IMR-90 (cell line): ENCODE measurements around the gene CD72. TPM values are rescaled to one million over a fixed set of nuclear protein-coding genes. Genes with fewer than 3 reads are reported as not detected.

ENCODE experiments used
- ATAC-seq: fragments of 200-7000 bp; cut with Tn5 transposase; 2 replicates; pipeline ENCODE4 v1.9.1; 2020; ENCODE audit warnings: low read depth, mild to moderate bottlenecking, moderate library complexity
- BruUV-seq: library from RNA; stranded (reverse); fragments of 400-500 nt; replicated peaks from 2 replicates; lab custom pipeline; 2021; lab: Mats Ljungman, UMichigan
- CTCF ChIA-PET: fragments of 300-600 bp; formaldehyde crosslinking; extraction: SDS; loops from one replicate; lab custom pipeline; 2021; ENCODE audit warnings: antibody characterized with exemption; lab: Yijun Ruan, JAX
- POLR2A ChIA-PET: fragments of 300-600 bp; sonication (Branson Sonifier 250); formaldehyde crosslinking; loops from one replicate; lab custom pipeline; 2022; ENCODE audit warnings: antibody characterized with exemption; ENCODE audit not compliant: unreplicated experiment; lab: Charles Lee
- DNase-seq: peaks from one replicate; pipeline ENCODE4 v3.0.0; 2013
- H2AFZ ChIP-seq: replicated peaks from 2 replicates; pipeline ENCODE3; 2013; ENCODE audit warnings: low read length, mild to moderate bottlenecking; ENCODE audit not compliant: poor library complexity
- H2AK5ac ChIP-seq: 2 replicates; pipeline ENCODE4 v1.6.1; 2013; ENCODE audit warnings: low read depth, low read length, inconsistent platforms
- H2AK9ac ChIP-seq: replicated peaks from 2 replicates; pipeline ENCODE3; 2013; ENCODE audit warnings: mild to moderate bottlenecking, low read depth, low read length, moderate library complexity; ENCODE audit not compliant: poor library complexity
- H2BK120ac ChIP-seq: 2 replicates; pipeline ENCODE4 v1.6.1; 2013; ENCODE audit warnings: low read depth, low read length, inconsistent platforms
- H2BK15ac ChIP-seq: 3 replicates; pipeline ENCODE4 v1.6.1; 2013; ENCODE audit warnings: low read depth, low read length, inconsistent platforms
- H2BK20ac ChIP-seq: 2 replicates; pipeline ENCODE4 v1.6.1; 2013; ENCODE audit warnings: low read depth, mild to moderate bottlenecking, inconsistent platforms, low read length, moderate library complexity
- H2BK5ac ChIP-seq: 2 replicates; pipeline ENCODE4 v1.6.1; 2013; ENCODE audit warnings: mild to moderate bottlenecking, low read depth, low read length, inconsistent platforms; ENCODE audit not compliant: poor library complexity, severe bottlenecking
- H3K14ac ChIP-seq: replicated peaks from 2 replicates; pipeline ENCODE4 v1.6.1; 2013; ENCODE audit warnings: low read depth, low read length, inconsistent platforms
- H3K18ac ChIP-seq: 2 replicates; pipeline ENCODE4 v1.6.1; 2013; ENCODE audit warnings: low read depth, low read length, control low read depth
- H3K23ac ChIP-seq: 2 replicates; pipeline ENCODE4 v1.6.1; 2013; ENCODE audit warnings: low read depth, low read length, inconsistent platforms
- H3K27ac ChIP-seq: 2 replicates; pipeline ENCODE4 v1.5.1; 2013; ENCODE audit warnings: mild to moderate bottlenecking, control low read depth, low read length; ENCODE audit not compliant: insufficient read depth
- H3K27me3 ChIP-seq: 2 replicates; pipeline ENCODE4 v1.6.1; 2013; ENCODE audit warnings: low read length; ENCODE audit not compliant: control insufficient read depth, insufficient read depth
- H3K36me3 ChIP-seq: 2 replicates; pipeline ENCODE4 v1.6.1; 2013; ENCODE audit warnings: low read length, mixed read lengths; ENCODE audit not compliant: control insufficient read depth, insufficient read depth
- H3K4ac ChIP-seq: 2 replicates; pipeline ENCODE4 v1.6.1; 2013; ENCODE audit warnings: low read depth, low read length, inconsistent platforms
- H3K4me1 ChIP-seq: 2 replicates; pipeline ENCODE4 v1.6.1; 2013; ENCODE audit warnings: low read length, mixed read lengths; ENCODE audit not compliant: control insufficient read depth, insufficient read depth
- H3K4me2 ChIP-seq: 2 replicates; pipeline ENCODE4 v1.6.1; 2013; ENCODE audit warnings: low read depth, mild to moderate bottlenecking, control low read depth, low read length, moderate library complexity
- H3K4me3 ChIP-seq: 2 replicates; pipeline ENCODE4 v1.5.1; 2013; ENCODE audit warnings: low read depth, mild to moderate bottlenecking, control low read depth, low read length, moderate library complexity; ENCODE audit not compliant: insufficient read depth
- H3K56ac ChIP-seq: 2 replicates; pipeline ENCODE4 v1.6.1; 2013; ENCODE audit warnings: low read length, inconsistent platforms; ENCODE audit not compliant: insufficient read depth; ENCODE audit errors: extremely low read depth
- H3K79me1 ChIP-seq, 2 experiments: 2 replicates each; pipeline ENCODE4 v1.6.1; 2013; ENCODE audit warnings: low read length in 2 of 2, inconsistent platforms in 1 of 2, low read depth in 1 of 2
- H3K9ac ChIP-seq: 2 replicates; pipeline ENCODE4 v1.6.1; 2013; ENCODE audit warnings: low read depth, low read length, control low read depth
- H3K9me1 ChIP-seq: 2 replicates; pipeline ENCODE4 v1.6.1; 2013; ENCODE audit warnings: low read length, inconsistent platforms; ENCODE audit not compliant: insufficient read depth
- H3K9me3 ChIP-seq: 2 replicates; pipeline ENCODE4 v1.6.1; 2013; ENCODE audit warnings: low read length; ENCODE audit not compliant: control insufficient read depth, insufficient read depth
- H4K20me1 ChIP-seq: 2 replicates; pipeline ENCODE4 v1.6.1; 2013; ENCODE audit warnings: low read length, inconsistent platforms; ENCODE audit not compliant: insufficient read depth
- H4K5ac ChIP-seq: 2 replicates; pipeline ENCODE4 v1.6.1; 2013; ENCODE audit warnings: mild to moderate bottlenecking, low read depth, low read length, control low read depth
- H4K8ac ChIP-seq, 2 experiments: 2 replicates each; pipeline ENCODE4 v1.6.1; 2013; ENCODE audit warnings: low read depth in 2 of 2, low read length in 2 of 2, control low read depth in 1 of 2, inconsistent platforms in 1 of 2
- H4K91ac ChIP-seq: 2 replicates; pipeline ENCODE4 v1.6.1; 2013; ENCODE audit warnings: low read depth, low read length, inconsistent platforms; ENCODE audit not compliant: insufficient read depth
- BHLHE40 ChIP-seq: fragments of 150-350 bp; IDR thresholded peaks from 2 replicates; pipeline ENCODE4 v1.6.1; 2016; ENCODE audit warnings: mild to moderate bottlenecking, low read depth, low read length
- CEBPB ChIP-seq: IDR thresholded peaks from 2 replicates; pipeline ENCODE4 v1.6.1; 2012; ENCODE audit warnings: low read depth, low read length, improper control_type of control experiment
- CHD1 ChIP-seq: IDR thresholded peaks from 2 replicates; pipeline ENCODE4 v1.6.1; 2012; ENCODE audit warnings: low read depth, low read length, improper control_type of control experiment
- MAFK ChIP-seq: IDR thresholded peaks from 2 replicates; pipeline ENCODE4 v1.6.1; 2012; ENCODE audit warnings: low read depth, low read length, improper control_type of control experiment
- MAZ ChIP-seq: IDR thresholded peaks from 2 replicates; pipeline ENCODE4 v1.6.1; 2012; ENCODE audit warnings: low read depth, mild to moderate bottlenecking, low read length, improper control_type of control experiment, moderate library complexity, borderline replicate concordance
- POLR2A ChIP-seq: IDR thresholded peaks from 2 replicates; pipeline ENCODE4 v1.6.1; 2012; ENCODE audit warnings: mild to moderate bottlenecking, low read depth, low read length
- WGBS, 2 experiments: methylation state at CpG; one replicate each; pipeline versions ENCODE4 v1.1.5 to v1.1.7; 2013; ENCODE audit warnings: missing lambda C conversion rate in 2 of 2; ENCODE audit not compliant: insufficient read length in 1 of 2; ENCODE audit errors: extremely low coverage in 2 of 2; 5-methylcytosine and 5-hydroxymethylcytosine counted together
- dilution Hi-C: fragments of 300-500 bp; cut with HindIII; formaldehyde crosslinking; loops from one replicate; pipeline ENCODE4 v1.14.3; 2018; ENCODE audit warnings: low sequenced_read_pairs; ENCODE audit not compliant: unreplicated experiment
- in situ Hi-C: fragments of 300-500 bp; cut with MboI; formaldehyde crosslinking; loops from 3 replicates; pipeline ENCODE4 v1.14.3; 2019; ENCODE audit warnings: low sequenced_read_pairs, inconsistent platforms, mixed read lengths
- intact Hi-C: fragments of 100-400 bp; cut with micrococcal nuclease; formaldehyde crosslinking; loops from 2 replicates; pipeline ENCODE4 v1.10.0; 2022
- polyA plus RNA-seq, 3 experiments: library from polyadenylated mRNA; depleted of rRNA; stranded (reverse); fragments of >200 nt; gene quantifications; 2 replicates each; pipeline ENCODE4 v1.2.3, GENCODE V29; 2012; ENCODE audit warnings: low replicate concordance in 1 of 3
- total RNA-seq: library from RNA; depleted of rRNA; stranded (reverse); fragments of >200 nt; gene quantifications from 2 replicates; pipeline ENCODE4 v1.2.3, GENCODE V29; 2012

The CD72 gene
- total and polyA plus RNA-seq, 2 of the 4 experiments (the other 2 are of a cell fraction): 0.36 to 0.58 TPM

- no peak overlapping the region for H2AK5ac ChIP-seq
- H3K4ac ChIP-seq: no peak overlapping the region
- H2AFZ ChIP-seq: peak overlapping the region; percentile 45
- H3K23ac ChIP-seq: no peak overlapping the region
- H2BK15ac ChIP-seq: no peak overlapping the region
- WGBS, 2 experiments: 27% methylated on average over 9 of the region's 14 CpGs; no CpG with 5 or more reads in 1 of the 2 experiments
- in situ Hi-C loops: no loop called here
- H4K20me1 ChIP-seq: peaks cover 6% of the 10 kb centered on the region; the same call in 1 of the 2 replicates
- H3K9me3 ChIP-seq: no peaks in the 10 kb centered on the region
- no peaks in the 10 kb centered on the region for H3K27me3 ChIP-seq
- no peak overlapping the region for H4K5ac ChIP-seq
- no peak overlapping the region for H3K56ac ChIP-seq
- H3K79me1 ChIP-seq: peaks cover 2 to 6% of the 10 kb centered on the region in 2 experiments; a peak in 3 of 4 replicates
- ATAC-seq (peak; percentile 59), DNase-seq (no peak)
- TF ChIP-seq BHLHE40 (no peak), POLR2A (no peak), CEBPB (no peak), MAFK (no peak), MAZ (peak; percentile 11; the same call in 1 of the 2 replicates), CHD1 (no peak)
- H3K4me2 ChIP-seq: no peak overlapping the region
- H3K18ac ChIP-seq: no peak overlapping the region
- H3K36me3 ChIP-seq: peaks cover 36% of the 10 kb centered on the region
- no TSS peak for BruUV-seq
- no peak overlapping the region for H3K4me3 ChIP-seq
- H2AK9ac ChIP-seq: no peak overlapping the region
- POLR2A ChIA-PET: no interaction called here
- peaks cover 6% of the 10 kb centered on the region; the same call in 1 of the 2 replicates for H3K9me1 ChIP-seq
- H2BK120ac ChIP-seq: no peak overlapping the region
- no peak overlapping the region for H4K8ac ChIP-seq
- dilution Hi-C loops: no loop called here
- H3K9ac ChIP-seq: no peak overlapping the region
- CTCF ChIA-PET: interaction anchor here (0.5 kb wide), 1 partner anchor 440 kb away, joined by 4 read pairs; no protein-coding TSS in a partner anchor
- H3K14ac ChIP-seq: no peak overlapping the region
- intact Hi-C loops: no loop called here
- peaks cover 2% of the 10 kb centered on the region; the same call in 1 of the 2 replicates for H3K4me1 ChIP-seq
- no peak overlapping the region for H3K27ac ChIP-seq
- H2BK5ac ChIP-seq: no peak overlapping the region
- no peak overlapping the region for H4K91ac ChIP-seq
- H2BK20ac ChIP-seq: no peak overlapping the region
These were observed 54.4 kb downstream of the CD72 start for GRCh38 chr9:35563791-35564197.
